SK-N-SH treated with all-trans-retinoic acid at 6 μM for 48 hours (cell line): ENCODE data around the gene CDR2.

Experiments
- ATAC-seq: fragments of 200-7000 bp; cut with Tn5 transposase; 3 replicates; pipeline ENCODE4 v1.9.1; 2020; ENCODE audit warnings: mild to moderate bottlenecking, moderate library complexity
- ARNTL ChIP-seq: fragments of 450-650 bp; formaldehyde crosslinking; IDR thresholded peaks from 2 replicates; pipeline ENCODE4 v1.5.0; 2020; ENCODE audit warnings: low read depth, mild to moderate bottlenecking, moderate library complexity, borderline replicate concordance
- BACH2 ChIP-seq: fragments of 250-450 bp; sonication (Bioruptor Pico); IDR thresholded peaks from 2 replicates; pipeline ENCODE4 v1.9.0; 2021; ENCODE audit warnings: mild to moderate bottlenecking, borderline replicate concordance
- CREB5 ChIP-seq: fragments of 250-450 bp; sonication (Bioruptor Pico); IDR thresholded peaks from 2 replicates; pipeline ENCODE4 v1.5.1; 2020; ENCODE audit warnings: low read depth, mild to moderate bottlenecking, moderate library complexity
- CSDC2 ChIP-seq: fragments of 250-450 bp; sonication (Bioruptor Pico); IDR thresholded peaks from 2 replicates; pipeline ENCODE4 v1.5.0; 2020; ENCODE audit warnings: mild to moderate bottlenecking, moderate library complexity
- CSRNP3 ChIP-seq: fragments of 250-450 bp; sonication (Bioruptor Pico); IDR thresholded peaks from 2 replicates; pipeline ENCODE4 v1.5.1; 2021; ENCODE audit warnings: mild to moderate bottlenecking, moderate library complexity
- GLIS3 ChIP-seq: fragments of 250-450 bp; sonication (Bioruptor Pico); IDR thresholded peaks from 2 replicates; pipeline ENCODE4 v1.5.0; 2020; ENCODE audit warnings: mild to moderate bottlenecking, moderate library complexity
- OSR1 ChIP-seq: fragments of 250-450 bp; sonication (Bioruptor Pico); IDR thresholded peaks from 2 replicates; pipeline ENCODE4 v1.8.0; 2022; ENCODE audit warnings: moderate library complexity, mild to moderate bottlenecking, inconsistent platforms
- PATZ1 ChIP-seq: fragments of 250-450 bp; sonication (Bioruptor Pico); IDR thresholded peaks from 2 replicates; pipeline ENCODE4 v1.8.0; 2020; ENCODE audit warnings: mild to moderate bottlenecking, moderate library complexity, borderline replicate concordance
- POU6F1 ChIP-seq: fragments of 250-450 bp; sonication (Bioruptor Pico); IDR thresholded peaks from 2 replicates; pipeline ENCODE4 v1.8.0; 2021; ENCODE audit warnings: low read depth, mild to moderate bottlenecking, moderate library complexity, borderline replicate concordance
- PPARA ChIP-seq: fragments of 250-450 bp; sonication (Bioruptor Pico); IDR thresholded peaks from 2 replicates; pipeline ENCODE4 v1.5.0; 2020; ENCODE audit warnings: mild to moderate bottlenecking, borderline replicate concordance
- RARB ChIP-seq: fragments of 250-450 bp; sonication (Bioruptor Pico); IDR thresholded peaks from 2 replicates; pipeline ENCODE4 v1.8.0; 2021; ENCODE audit warnings: mild to moderate bottlenecking, moderate library complexity
- TCF4 ChIP-seq: fragments of 250-450 bp; sonication (Bioruptor Pico); IDR thresholded peaks from 2 replicates; pipeline ENCODE4 v1.8.0; 2021; ENCODE audit warnings: mild to moderate bottlenecking, moderate library complexity, borderline replicate concordance
- TOX ChIP-seq: fragments of 250-450 bp; sonication (Bioruptor Pico); IDR thresholded peaks from 2 replicates; pipeline ENCODE4 v1.8.0; 2021; ENCODE audit warnings: mild to moderate bottlenecking, moderate library complexity, borderline replicate concordance
- TSHZ2 ChIP-seq: fragments of 250-450 bp; sonication (Bioruptor Pico); IDR thresholded peaks from 2 replicates; pipeline ENCODE4 v1.5.0; 2020; ENCODE audit warnings: mild to moderate bottlenecking, moderate library complexity
- ZC3H10 ChIP-seq: fragments of 250-450 bp; sonication (Bioruptor Pico); IDR thresholded peaks from 2 replicates; pipeline ENCODE4 v1.5.1; 2021; ENCODE audit warnings: mild to moderate bottlenecking, moderate library complexity
- ZFP3 ChIP-seq: fragments of 250-450 bp; sonication (Bioruptor Pico); IDR thresholded peaks from 2 replicates; pipeline ENCODE4 v1.5.0; 2020; ENCODE audit warnings: mild to moderate bottlenecking, moderate library complexity
- ZFP30 ChIP-seq: fragments of 450-650 bp; formaldehyde crosslinking; IDR thresholded peaks from 2 replicates; pipeline ENCODE4 v1.5.0; 2022; ENCODE audit warnings: mild to moderate bottlenecking, moderate library complexity
- ZNF565 ChIP-seq: fragments of 450-650 bp; formaldehyde crosslinking; conservative IDR thresholded peaks from 2 replicates; pipeline ENCODE4 v1.5.0; 2020; ENCODE audit warnings: low read depth, mild to moderate bottlenecking, moderate library complexity
- ZNF70 ChIP-seq: fragments of 450-650 bp; formaldehyde crosslinking; IDR thresholded peaks from 2 replicates; pipeline ENCODE4 v1.5.0; 2020; ENCODE audit warnings: mild to moderate bottlenecking, moderate library complexity
- ZNF8 ChIP-seq: fragments of 450-650 bp; formaldehyde crosslinking; IDR thresholded peaks from 2 replicates; pipeline ENCODE4 v1.5.0; 2020; ENCODE audit warnings: mild to moderate bottlenecking, moderate library complexity

Gene CDR2

GRCh38 chr16:22300427-22301071 lies 73.9 kb downstream of the CDR2 start:
- TF ChIP-seq ZFP3 (CRISPR knock-in tag) = no peak
- no peak for TF ChIP-seq TOX (CRISPR knock-in tag)
- no peak for TF ChIP-seq ZC3H10 (CRISPR knock-in tag)
- TF ChIP-seq OSR1 (CRISPR knock-in tag) = no peak
- no peak for TF ChIP-seq ZNF70
- TF ChIP-seq RARB (CRISPR knock-in tag) = no peak
- no peak for TF ChIP-seq ARNTL (CRISPR knock-in tag)
- no peak for TF ChIP-seq ZNF565
- TF ChIP-seq CSDC2 (CRISPR knock-in tag) = no peak
- no peak for TF ChIP-seq CREB5 (CRISPR knock-in tag)
- no peak for TF ChIP-seq ZFP30 (CRISPR knock-in tag)
- no peak for TF ChIP-seq GLIS3 (CRISPR knock-in tag)
- no peak for TF ChIP-seq POU6F1
- peak; percentile 10; the same call in 2 of the 3 replicates for ATAC-seq

GRCh38 chr16:22299036-22299435 lies 75.4 kb downstream of the CDR2 start:
- no peak for ATAC-seq
- TF ChIP-seq TOX (CRISPR knock-in tag) (no peak), PATZ1 (CRISPR knock-in tag) (no peak), ZC3H10 (CRISPR knock-in tag) (no peak), PPARA (CRISPR knock-in tag) (no peak), ARNTL (CRISPR knock-in tag) (no peak), BACH2 (no peak), CSDC2 (CRISPR knock-in tag) (no peak), GLIS3 (CRISPR knock-in tag) (no peak), TCF4 (no peak), CREB5 (CRISPR knock-in tag) (no peak), ZNF8 (CRISPR knock-in tag) (no peak)

- ATAC-seq = peak; percentile 72
- TF ChIP-seq ZNF565 = no peak
- TF ChIP-seq PATZ1 (CRISPR knock-in tag) = peak; percentile 86
- TF ChIP-seq TOX (CRISPR knock-in tag) = peak; percentile 70; the same call in 1 of the 2 replicates
- peak; percentile 68; the same call in 1 of the 2 replicates for TF ChIP-seq CREB5 (CRISPR knock-in tag)
- peak; percentile 58; the same call in 1 of the 2 replicates for TF ChIP-seq TSHZ2 (CRISPR knock-in tag)
- peak; percentile 90; the same call in 1 of the 2 replicates for TF ChIP-seq GLIS3 (CRISPR knock-in tag)
- peak; percentile 15; the same call in 1 of the 2 replicates for TF ChIP-seq ZFP3 (CRISPR knock-in tag)
- no peak for TF ChIP-seq ARNTL (CRISPR knock-in tag)
- 0 out of 2 replicates have a peak, but pooled peaks have one; percentile 65 for TF ChIP-seq CSRNP3 (CRISPR knock-in tag)
- TF ChIP-seq TCF4 = peak; percentile 54; the same call in 1 of the 2 replicates
Observed at GRCh38 chr16:22297871-22298733, 76.3 kb downstream of the CDR2 start.
